Stimulated activated CD4-positive, alpha-beta T cell treated with anti-CD3 and anti-CD28 coated beads, Interleukin-1b, Interleukin-23, amount 100 ng/mL, for 48 hours (primary cell): Measurements from ENCODE around the gene DENND1A.
"Not testable (repeated sequence)": the region's sequence is repeated elsewhere in the genome, so short reads cannot be mapped to it uniquely, and the experiment has no call there.

Experiments
- DNase-seq: peaks from one replicate; pipeline ENCODE4 v3.0.0-alpha.2; 2020

Gene DENND1A

GRCh38 chr9:123861756-123862120 lies 68.2 kb downstream of the DENND1A start:
- no peak for DNase-seq

DNA sequence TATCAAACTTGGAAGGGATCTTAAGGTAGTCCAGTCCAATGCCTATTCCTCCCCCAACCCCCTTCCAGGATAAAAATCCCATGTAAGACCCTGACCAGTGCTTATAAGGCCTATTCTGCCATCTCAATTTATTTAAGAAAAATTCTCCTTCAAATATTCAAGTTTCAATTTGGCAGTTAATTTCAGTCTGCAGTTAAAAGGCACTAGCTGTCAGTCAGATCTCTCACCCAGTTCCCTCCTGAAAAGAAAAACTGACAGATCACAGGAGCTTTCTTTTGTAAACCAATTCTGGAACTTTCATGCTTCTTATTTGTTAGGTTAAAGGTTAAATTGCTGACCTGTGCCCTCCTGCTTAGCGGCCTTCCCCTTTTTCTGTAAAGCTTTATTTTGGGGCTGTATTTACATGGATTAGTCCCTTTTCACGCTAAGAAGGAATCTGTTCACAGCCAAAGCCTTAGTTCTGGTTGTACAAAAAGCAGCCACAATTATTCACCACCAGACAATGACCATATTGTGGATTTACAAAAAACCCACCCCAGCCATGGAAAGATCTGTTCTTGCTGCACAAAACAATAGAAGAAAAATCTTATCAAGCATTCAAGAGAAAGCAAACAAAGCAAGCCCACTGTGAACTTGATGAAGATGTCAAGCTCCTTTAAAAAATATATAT lies 68.7 kb downstream of the DENND1A start:
- DNase-seq: no peak

GRCh38 chr9:123860603-123861002 lies 69.3 kb downstream of the DENND1A start:
- no peak for DNase-seq

DNA sequence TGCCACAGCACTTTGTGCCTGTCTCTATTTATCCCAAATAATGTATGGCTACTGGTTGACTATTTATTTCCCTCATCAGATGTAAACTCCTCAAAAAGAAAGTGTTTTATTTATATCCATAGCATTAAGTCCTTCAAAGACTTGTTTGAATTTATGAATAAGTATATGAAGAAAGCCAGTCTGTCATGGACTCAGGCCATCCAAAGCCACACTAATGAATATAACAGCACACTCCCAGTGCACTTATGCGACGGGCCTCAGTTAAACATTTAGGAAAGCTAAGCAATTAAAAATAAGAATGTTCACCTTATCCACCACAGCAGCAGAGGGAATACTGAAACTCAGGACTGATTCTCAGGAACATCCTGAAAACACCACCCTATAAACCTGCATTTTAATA lies 77.5 kb downstream of the DENND1A start:
- no peak for DNase-seq

GRCh38 chr9:123851851-123852250 lies 78.1 kb downstream of the DENND1A start:
- no peak for DNase-seq

- no peak for DNase-seq
These were observed 81.4 kb downstream of the DENND1A start for GRCh38 chr9:123848447-123849085.

- no peak for DNase-seq
These were observed 83.0 kb downstream of the DENND1A start for GRCh38 chr9:123846966-123847365.

DNA sequence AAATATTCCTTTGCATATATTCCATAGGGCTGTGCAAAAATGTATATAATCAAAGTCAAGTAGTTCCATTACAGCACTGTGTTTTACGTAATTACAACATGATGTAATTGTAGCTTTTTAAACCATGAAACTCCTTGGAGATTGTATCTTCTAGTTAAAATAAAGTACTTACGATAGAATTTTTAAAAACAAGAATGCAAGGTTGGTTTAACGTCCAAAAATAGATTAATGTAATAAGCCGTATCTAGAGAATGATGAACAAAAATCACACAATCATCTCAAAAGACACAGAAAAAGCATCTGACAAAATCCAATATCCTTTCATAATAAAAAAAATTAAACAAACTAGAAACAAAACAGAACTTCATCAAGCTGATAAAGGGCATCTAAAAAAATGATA lies 86.2 kb downstream of the DENND1A start:
- DNase-seq: no peak

- no peak for DNase-seq
These were observed 94.1 kb downstream of the DENND1A start for GRCh38 chr9:123835821-123836220.

- DNase-seq: no peak
These were observed 94.9 kb downstream of the DENND1A start for GRCh38 chr9:123834889-123835562.

DNA sequence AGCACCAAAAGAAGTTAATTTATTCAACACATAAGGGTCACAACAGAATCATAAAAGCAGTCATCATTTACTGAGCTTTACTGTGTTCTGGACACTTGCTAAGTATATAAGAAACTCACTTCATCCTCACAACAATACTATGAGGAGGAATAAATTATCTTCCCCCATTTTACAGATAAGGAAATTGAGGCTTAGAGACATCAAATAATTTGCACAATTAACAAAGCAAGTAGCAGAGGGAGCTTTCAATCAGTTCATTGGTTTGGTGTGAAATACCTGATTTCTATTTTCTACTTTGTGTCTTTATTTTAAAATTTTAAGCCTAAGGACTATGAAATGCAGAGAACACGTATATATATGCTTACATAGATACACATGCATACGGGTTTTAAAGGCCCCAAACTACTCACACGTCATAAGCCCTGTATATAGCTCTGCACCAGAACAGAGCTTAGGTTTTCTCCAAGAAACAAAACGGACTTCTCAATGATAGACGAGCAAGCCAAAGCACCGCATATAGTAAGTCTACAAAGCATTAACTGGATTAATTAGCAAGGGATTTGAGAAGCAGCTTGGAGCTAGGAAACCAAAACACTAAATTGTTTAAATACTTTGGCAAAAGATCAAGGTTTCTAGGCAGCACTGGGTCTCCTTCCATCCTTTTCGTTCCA lies 95.6 kb downstream of the DENND1A start:
- no peak for DNase-seq

DNA sequence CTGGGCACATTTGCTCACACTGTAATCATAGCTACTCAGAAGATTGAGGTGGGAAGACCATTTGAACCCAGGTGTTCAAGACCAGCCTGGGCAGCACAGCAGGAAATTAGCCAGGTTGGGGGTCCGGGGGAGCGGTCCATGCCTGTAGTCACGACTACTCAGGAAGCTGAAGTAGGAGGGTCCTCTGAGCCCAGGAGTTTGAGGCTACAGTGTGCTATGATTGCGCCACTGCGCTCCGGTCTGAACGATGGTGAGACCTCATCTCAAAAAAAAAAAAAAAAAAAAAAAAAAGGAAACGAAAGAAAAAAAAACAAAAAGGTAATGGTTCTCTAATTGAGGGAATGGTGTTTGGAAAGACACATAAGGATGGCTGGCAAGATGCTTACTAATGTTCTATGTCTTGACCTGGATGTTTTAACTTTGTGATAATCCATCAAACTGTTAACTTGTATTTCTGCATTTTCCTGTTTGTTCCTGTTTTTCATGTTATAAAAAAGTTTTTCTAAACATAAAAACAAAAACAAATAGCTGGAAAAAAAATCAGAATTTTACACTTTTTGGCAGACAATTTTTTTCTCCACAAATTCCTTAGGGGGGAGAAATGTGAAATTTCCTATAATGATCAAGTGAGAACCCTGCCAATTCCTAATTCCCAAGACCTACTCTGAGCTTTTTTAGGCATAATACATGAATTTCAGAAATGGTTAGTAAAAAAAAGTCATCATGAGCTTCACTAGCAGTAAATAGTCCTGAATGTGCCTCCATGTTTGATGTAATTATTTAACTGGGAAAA lies 96.9 kb downstream of the DENND1A start:
- DNase-seq: no peak

GRCh38 chr9:123832176-123832575 lies 97.8 kb downstream of the DENND1A start:
- no peak for DNase-seq

DNA sequence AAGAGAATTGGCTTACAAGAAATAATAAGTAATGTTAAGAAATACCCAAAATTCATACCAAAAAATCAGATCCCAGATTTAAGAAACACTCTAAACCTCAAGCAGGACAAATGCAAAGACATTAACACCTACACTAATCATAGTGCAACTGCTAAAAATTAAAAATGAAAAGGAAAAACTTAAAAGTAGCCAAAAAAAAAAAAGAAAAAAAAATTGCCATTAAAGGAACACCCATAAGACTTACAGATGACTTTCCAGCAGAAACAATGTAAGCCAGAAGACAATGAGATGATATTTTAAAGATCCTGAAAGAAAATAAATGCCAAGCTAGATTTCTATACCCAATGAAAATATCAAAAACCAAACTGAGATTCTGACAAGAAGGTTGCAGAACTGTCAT lies 101.5 kb downstream of the DENND1A start:
- no peak for DNase-seq

GRCh38 chr9:123825342-123826060 lies 104.4 kb downstream of the DENND1A start:
- no peak for DNase-seq

GRCh38 chr9:123823194-123823947 lies 106.6 kb downstream of the DENND1A start:
- no peak for DNase-seq

DNA sequence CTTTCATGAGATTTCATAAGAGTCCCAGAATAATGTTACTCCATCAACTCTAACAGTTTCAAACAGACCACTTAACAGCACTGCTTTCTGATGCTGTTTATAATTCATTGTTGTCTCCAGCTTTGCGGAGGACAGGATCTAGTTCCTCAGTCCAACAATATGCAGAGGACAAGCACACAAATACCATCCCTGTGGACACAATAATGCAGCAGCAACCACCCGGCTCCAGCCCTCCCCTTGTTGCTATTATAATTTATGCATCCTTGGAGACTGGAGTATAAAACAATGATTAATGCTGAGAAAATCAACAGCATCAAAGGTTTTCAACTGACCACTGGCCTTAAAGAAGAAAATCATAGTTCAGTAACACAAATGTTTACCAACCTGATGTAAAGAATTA lies 108.3 kb downstream of the DENND1A start:
- no peak for DNase-seq

GRCh38 chr9:123820139-123820538 lies 109.8 kb downstream of the DENND1A start:
- DNase-seq: no peak

DNA sequence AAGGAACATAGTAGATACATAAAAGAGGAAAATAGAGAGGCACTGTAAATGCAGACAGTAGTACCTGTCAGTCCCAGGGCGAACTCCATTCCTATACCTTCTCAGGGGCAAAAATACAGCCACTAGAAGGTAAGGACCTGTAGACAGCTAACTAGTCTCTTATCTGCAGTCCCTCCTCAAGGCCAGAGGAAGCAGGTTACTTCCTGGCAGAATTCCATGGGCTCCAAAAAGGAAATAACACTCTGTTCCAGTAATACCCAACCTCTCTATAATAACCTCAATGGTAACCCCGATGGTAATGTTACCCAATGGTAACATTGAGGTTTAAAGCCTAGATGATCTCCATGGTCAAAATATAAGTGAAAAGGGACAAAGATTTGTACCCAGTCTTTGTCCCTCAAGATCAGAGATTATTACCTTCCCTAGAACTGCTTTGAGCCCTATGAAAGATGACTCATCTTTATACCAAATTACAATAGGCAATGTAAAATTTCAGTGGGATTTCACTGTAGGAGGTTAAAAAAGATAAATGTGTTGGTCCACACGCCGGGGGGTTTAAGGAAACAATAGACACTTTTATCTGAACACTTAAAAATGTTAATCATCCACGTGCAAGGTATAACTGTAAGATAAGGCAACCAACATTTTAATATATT lies 113.0 kb downstream of the DENND1A start:
- no peak for DNase-seq

- DNase-seq: not testable (repeated sequence)
These were observed 114.1 kb downstream of the DENND1A start for GRCh38 chr9:123815856-123816255.

GRCh38 chr9:123814496-123814895 lies 115.4 kb downstream of the DENND1A start:
- no peak for DNase-seq
